ENCODE results near the gene AEN. TPM values are rescaled to one million over a fixed set of nuclear protein-coding genes. Genes with fewer than 3 reads are reported as not detected.

AEN gene
- total and polyA plus RNA-seq, 2 of the 8 experiments (the other 6 are each of a cell fraction or from before 2014, with no cell fraction given), result 112 to 122 TPM

- no peak overlapping the region for H4K91ac ChIP-seq (replicated peaks; ENCODE audit: insufficient read length, low read length)
- H2BK12ac ChIP-seq (ENCODE audit: low read depth, low read length), result no peak overlapping the region
- H2BK120ac ChIP-seq (replicated peaks; ENCODE audit: low read depth, low read length), result no peak overlapping the region
- no peak overlapping the region for H3K27ac ChIP-seq (ENCODE audit: low read depth, low read length)
- H2AFZ ChIP-seq (ENCODE audit: low read length), result no peak overlapping the region
- no peaks in the 10 kb centered on the region for H3K79me2 ChIP-seq (ENCODE audit: control insufficient read depth in 1 of 2, insufficient read depth in 2 of 2, low read length in 2 of 2)
- H3K14ac ChIP-seq (ENCODE audit: insufficient read length), result no peak overlapping the region
- H2BK5ac ChIP-seq (ENCODE audit: low read depth, low read length), result no peak overlapping the region
- H3K36me3 ChIP-seq (ENCODE audit: control insufficient read depth in 2 of 4, insufficient read depth in 4 of 4, low read length in 3 of 4), result no peaks in the 10 kb centered on the region
- H2AK5ac ChIP-seq (ENCODE audit: low read depth, low read length), result no peak overlapping the region
- peaks cover 0 to 11% (median 6%) of the 10 kb centered on the region in 4 experiments; a peak in 5 of 7 replicates for H3K4me1 ChIP-seq (replicated peaks in 1 of 4; ENCODE audit: control insufficient read depth in 3 of 4, insufficient read depth in 4 of 4, low read length in 3 of 4)
- H3K23me2 ChIP-seq (ENCODE audit: low read depth, low read length), result no peaks in the 10 kb centered on the region
- H4K8ac ChIP-seq (ENCODE audit: extremely low read depth, insufficient read depth, low read length), result no peak overlapping the region
- H2BK20ac ChIP-seq (ENCODE audit: low read length), result no peak overlapping the region
- H3K9ac ChIP-seq (replicated peaks in 1 of 4; ENCODE audit: extremely low read depth in 1 of 4, low read depth in 3 of 4, low read length in 3 of 4), result no peak overlapping the region
- no peak overlapping the region; a peak in 1 of 4 replicates for H3K4me2 ChIP-seq (ENCODE audit: insufficient read depth in 1 of 2, low read depth in 2 of 2, low read length in 2 of 2)
- POLR2A ChIA-PET (ENCODE audit: partially characterized antibody), result interaction anchor here (0.6 to 2.3 kb wide), 7 partner anchors 19 to 176 kb away, joined by 3 to 7 read pairs (median 4); partner anchors contain the start of genes AEN and ISG20
- no peak overlapping the region for H3K4me3 ChIP-seq (ENCODE audit: extremely low read depth in 1 of 4, insufficient read depth in 2 of 4, low read depth in 3 of 4, low read length in 4 of 4)
- DNase-seq (ENCODE audit: low read depth in 1 of 2, low spot score in 2 of 2) (no peak), FAIRE-seq (no peak)
- no peak overlapping the region for H4K5ac ChIP-seq (ENCODE audit: insufficient read length, low read depth, low read length)
- H3K4ac ChIP-seq (replicated peaks; ENCODE audit: insufficient read length, low read depth, low read length), result no peak overlapping the region
- H3K56ac ChIP-seq (replicated peaks; ENCODE audit: insufficient read length, low read depth, low read length), result no peak overlapping the region
- H3K79me1 ChIP-seq (ENCODE audit: low read depth, low read length), result no peaks in the 10 kb centered on the region
- H3K18ac ChIP-seq (ENCODE audit: extremely low read depth, low read length), result no peak overlapping the region
- no peaks in the 10 kb centered on the region for H3K9me3 ChIP-seq (ENCODE audit: insufficient read depth in 2 of 2, low read depth in 1 of 2, low read length in 1 of 2)
- no peak overlapping the region for H3K23ac ChIP-seq (ENCODE audit: insufficient read length)
- H4K20me1 ChIP-seq (replicated peaks in 1 of 2; ENCODE audit: control insufficient read depth in 1 of 2, insufficient read depth in 2 of 2, low read length in 2 of 2), result no peaks in the 10 kb centered on the region
- CTCF ChIA-PET (ENCODE audit: partially characterized antibody), result interaction anchor here (0.6 to 8.1 kb wide), 45 partner anchors 8 to 233 kb away, joined by 3 to 114 read pairs (median 4); no protein-coding TSS in a partner anchor
- 50% methylated on average over 10 of the region's 13 CpGs; no CpG with 5 or more reads in 1 of the 2 experiments for WGBS, 2 experiments (ENCODE audit: extremely low coverage in 1 of 2, insufficient coverage in 1 of 2, insufficient read length in 1 of 2, insufficient replicate concordance in 2 of 2, low coverage in 1 of 2, low lambda C conversion rate in 2 of 2, missing lambda C conversion rate in 1 of 2)
- no peak overlapping the region; the same call in 1 of the 2 replicates for H2BK15ac ChIP-seq (ENCODE audit: low read length)
- no peaks in the 10 kb centered on the region; a peak in 1 of 7 replicates for H3K27me3 ChIP-seq (replicated peaks in 1 of 4; ENCODE audit: control insufficient read depth in 3 of 4, extremely low read depth in 1 of 4, insufficient read depth in 3 of 4, low read length in 3 of 4)
- TF ChIP-seq CTCF (IDR thresholded peaks at IDR 0.05; ENCODE audit: control extremely low read depth in 1 of 3, insufficient read depth in 1 of 3, low read depth in 1 of 3, low read length in 3 of 3), result peak; percentile 79 to 88 (median 85)
- TF ChIP-seq JUND (IDR thresholded peaks at IDR 0.05; ENCODE audit: low read length), result 0 out of 2 replicates have a peak, but pooled peaks have one; percentile 22
- TF ChIP-seq RAD21 (IDR thresholded peaks at IDR 0.05 in 1 of 2, conservative IDR thresholded peaks at IDR 0.05 in 1 of 2; ENCODE audit: low read depth in 2 of 2, low read length in 2 of 2), result peak; percentile 90 to 96
These were observed 36.4 kb downstream of the AEN start for GRCh38 chr15:88657326-88658069.
